Smooth muscle cell (in vitro differentiated cells): ENCODE results near the gene YAF2. TPM values are rescaled to one million over a fixed set of nuclear protein-coding genes. Genes with fewer than 3 reads are reported as not detected.

ENCODE experiments used
- DNase-seq: peaks from one replicate; lab custom pipeline; 2025; ENCODE audit not compliant: unreplicated experiment; lab: John Stamatoyannopoulos, UW
- H2AFZ ChIP-seq: fragments of 200-600 bp; sonication (generic); 2 replicates; pipeline ENCODE4 v1.6.0; 2016; ENCODE audit warnings: antibody characterized with exemption, low read depth, mild to moderate bottlenecking
- H3F3A ChIP-seq: fragments of 200-600 bp; sonication (generic); 2 replicates; pipeline ENCODE4 v1.6.0; 2017; ENCODE audit warnings: antibody characterized with exemption, low read depth
- H3K27ac ChIP-seq: fragments of 200-600 bp; sonication (generic); 2 replicates; pipeline ENCODE4 v1.5.1; 2016; ENCODE audit warnings: low read depth, mild to moderate bottlenecking
- H3K27me3 ChIP-seq: fragments of 200-600 bp; sonication (generic); 2 replicates; pipeline ENCODE4 v1.6.1; 2016; ENCODE audit warnings: low read depth, mild to moderate bottlenecking
- H3K36me3 ChIP-seq: fragments of 200-600 bp; sonication (generic); 2 replicates; pipeline ENCODE4 v1.5.1; 2016; ENCODE audit warnings: low read depth
- H3K4me1 ChIP-seq: fragments of 200-600 bp; sonication (generic); 2 replicates; pipeline ENCODE4 v1.5.1; 2016; ENCODE audit warnings: low read depth
- H3K4me2 ChIP-seq: fragments of 200-600 bp; sonication (generic); 2 replicates; pipeline ENCODE4 v1.6.0; 2016; ENCODE audit warnings: mild to moderate bottlenecking
- H3K4me3 ChIP-seq: fragments of 200-600 bp; sonication (generic); 2 replicates; pipeline ENCODE4 v1.5.1; 2016; ENCODE audit warnings: mild to moderate bottlenecking
- H3K79me2 ChIP-seq: fragments of 200-600 bp; sonication (generic); 2 replicates; pipeline ENCODE4 v1.6.0; 2016; ENCODE audit warnings: low read depth, mild to moderate bottlenecking
- H3K9ac ChIP-seq: fragments of 200-600 bp; sonication (generic); 2 replicates; pipeline ENCODE4 v1.6.0; 2016; ENCODE audit warnings: low read depth
- H3K9me3 ChIP-seq: fragments of 200-600 bp; sonication (generic); replicated peaks from 2 replicates; pipeline ENCODE4 v1.5.1; 2016; ENCODE audit warnings: low read depth
- H4K20me1 ChIP-seq: fragments of 200-600 bp; sonication (generic); 2 replicates; pipeline ENCODE4 v1.6.0; 2016; ENCODE audit warnings: low read depth
- WGBS: methylation state at CpG from one replicate; pipeline ENCODE4 v1.1.7; 2016; ENCODE audit warnings: low lambda C conversion rate; 5-methylcytosine and 5-hydroxymethylcytosine counted together
- polyA plus RNA-seq: library from polyadenylated mRNA; unstranded; fragments of >200 nt; fragmentation: Nextera tagmentation; extraction: Ambion mirVana; gene quantifications from 2 replicates; pipeline ENCODE4 v1.2.1, GENCODE V29; 2016
- total RNA-seq: library from RNA; depleted of rRNA; stranded (reverse); fragments of >200 nt; gene quantifications from 2 replicates; pipeline ENCODE4 v1.2.3, GENCODE V29; 2014
- TF ChIP-seq, protein P1 (sequence below): fragments of 200-600 bp; sonication (generic); IDR thresholded peaks from 2 replicates; pipeline ENCODE4 v1.5.1; 2017; ENCODE audit warnings: borderline replicate concordance, mild to moderate bottlenecking, antibody characterized with exemption; ENCODE audit not compliant: insufficient read depth, poor library complexity, severe bottlenecking

YAF2 gene
- total and polyA plus RNA-seq, 2 experiments from 2014 or later, result 21.1 to 25.0 TPM

DNA sequence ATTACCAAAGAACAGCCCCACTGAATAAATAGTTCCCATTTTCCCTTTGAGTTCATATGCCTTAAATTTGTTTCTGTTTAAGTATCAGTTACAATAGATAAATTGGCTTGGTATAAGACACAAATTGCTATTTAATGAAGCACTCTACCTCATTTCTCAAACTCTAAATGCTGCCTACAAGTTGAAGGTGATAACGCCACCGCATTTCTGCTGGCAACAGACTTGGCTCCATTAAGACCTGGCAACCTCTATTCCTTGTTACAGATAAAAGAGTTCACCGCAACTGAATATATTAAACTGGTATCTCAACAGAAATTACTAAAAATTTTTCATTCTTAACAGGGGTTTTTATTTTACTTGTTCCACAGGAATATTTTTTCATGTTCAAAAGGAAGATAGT lies 129.0 kb downstream of the YAF2 start:
- DNase-seq, result no peak
- H3K4me2 ChIP-seq, result no peak overlapping the region
- no peak overlapping the region for H2AFZ ChIP-seq
- H3K27me3 ChIP-seq, result no peaks in the 10 kb centered on the region
- H3K9ac ChIP-seq, result no peak overlapping the region
- H3F3A ChIP-seq, result no peaks in the 10 kb centered on the region
- TF ChIP-seq, protein P1, sequence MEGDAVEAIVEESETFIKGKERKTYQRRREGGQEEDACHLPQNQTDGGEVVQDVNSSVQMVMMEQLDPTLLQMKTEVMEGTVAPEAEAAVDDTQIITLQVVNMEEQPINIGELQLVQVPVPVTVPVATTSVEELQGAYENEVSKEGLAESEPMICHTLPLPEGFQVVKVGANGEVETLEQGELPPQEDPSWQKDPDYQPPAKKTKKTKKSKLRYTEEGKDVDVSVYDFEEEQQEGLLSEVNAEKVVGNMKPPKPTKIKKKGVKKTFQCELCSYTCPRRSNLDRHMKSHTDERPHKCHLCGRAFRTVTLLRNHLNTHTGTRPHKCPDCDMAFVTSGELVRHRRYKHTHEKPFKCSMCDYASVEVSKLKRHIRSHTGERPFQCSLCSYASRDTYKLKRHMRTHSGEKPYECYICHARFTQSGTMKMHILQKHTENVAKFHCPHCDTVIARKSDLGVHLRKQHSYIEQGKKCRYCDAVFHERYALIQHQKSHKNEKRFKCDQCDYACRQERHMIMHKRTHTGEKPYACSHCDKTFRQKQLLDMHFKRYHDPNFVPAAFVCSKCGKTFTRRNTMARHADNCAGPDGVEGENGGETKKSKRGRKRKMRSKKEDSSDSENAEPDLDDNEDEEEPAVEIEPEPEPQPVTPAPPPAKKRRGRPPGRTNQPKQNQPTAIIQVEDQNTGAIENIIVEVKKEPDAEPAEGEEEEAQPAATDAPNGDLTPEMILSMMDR, result no peak
- H3K27ac ChIP-seq, result no peak overlapping the region
- no peaks in the 10 kb centered on the region for H3K79me2 ChIP-seq
- H3K4me3 ChIP-seq, result no peak overlapping the region
- no peaks in the 10 kb centered on the region for H3K4me1 ChIP-seq
- no peaks in the 10 kb centered on the region for H4K20me1 ChIP-seq
- no peaks in the 10 kb centered on the region for H3K9me3 ChIP-seq
- 100% methylated on average over 3 of the region's 3 CpGs for WGBS
- H3K36me3 ChIP-seq, result no peaks in the 10 kb centered on the region

Other genes starting within 250 kb of the YAF2 start
- gene GXYLT1, start 93.4 kb downstream of the YAF2 start, total RNA-seq, result 20.6 and 30.6 TPM in 2 replicates
- 10.7 and 15.5 TPM in 2 replicates for gene GXYLT1, start 93.4 kb downstream of the YAF2 start, polyA plus RNA-seq
- gene ZCRB1, start 87.8 kb upstream of the YAF2 start, total RNA-seq, result 49.9 and 51.7 TPM in 2 replicates
- gene ZCRB1, start 87.8 kb upstream of the YAF2 start, polyA plus RNA-seq, result 148 and 150 TPM in 2 replicates
- 59.6 and 64.6 TPM in 2 replicates for gene PPHLN1, start 87.9 kb upstream of the YAF2 start, total RNA-seq
- gene PPHLN1, start 87.9 kb upstream of the YAF2 start, polyA plus RNA-seq, result 49.2 and 50.7 TPM in 2 replicates